ENCODE results near the gene R3HDM2. TPM values are rescaled to one million over a fixed set of nuclear protein-coding genes. Genes with fewer than 3 reads are reported as not detected.

R3HDM2 gene
- total and polyA plus RNA-seq, 2 of the 13 experiments (the other 11 are each of a cell fraction or from before 2014, with no cell fraction given) = 11.1 to 23.5 TPM

GRCh38 chr12:57229634-57230380 is 201.0 kb downstream of the R3HDM2 start, which contains the start of gene SHMT2 (continued):
- TF ChIP-seq ZNF883 (CRISPR knock-in tag; IDR thresholded peaks at IDR 0.05; ENCODE audit: not compliant biosample characterization) = no peak
- TF ChIP-seq NR2C2 (CRISPR knock-in tag; IDR thresholded peaks at IDR 0.05; ENCODE audit: borderline replicate concordance) = peak; percentile 56; the same call in 1 of the 2 replicates
- peak; percentile 37 for TF ChIP-seq RBM22 (optimal IDR thresholded peaks at IDR 0.05; ENCODE audit: low read length)
- no peak for TF ChIP-seq ZNF878 (CRISPR knock-in tag; IDR thresholded peaks at IDR 0.05)
- TF ChIP-seq ZNF589 (CRISPR knock-in tag; conservative IDR thresholded peaks at IDR 0.05) = 0 out of 2 replicates have a peak, but pooled peaks have one; percentile 69
- TF ChIP-seq ZNF75D (CRISPR knock-in tag; IDR thresholded peaks at IDR 0.05; ENCODE audit: borderline replicate concordance) = no peak
- TF ChIP-seq ZBTB46 (CRISPR knock-in tag; IDR thresholded peaks at IDR 0.05; ENCODE audit: borderline replicate concordance) = no peak
- peak; percentile 55; the same call in 1 of the 2 replicates for TF ChIP-seq IKZF5 (CRISPR knock-in tag; IDR thresholded peaks at IDR 0.05)
- TF ChIP-seq HDAC6 (IDR thresholded peaks at IDR 0.05; ENCODE audit: low read depth, low read length) = no peak
- TF ChIP-seq GPN1 (CRISPR knock-in tag; IDR thresholded peaks at IDR 0.05; ENCODE audit: borderline replicate concordance) = no peak
- TF ChIP-seq ZNF280D (CRISPR knock-in tag; IDR thresholded peaks at IDR 0.05) = 0 out of 2 replicates have a peak, but pooled peaks have one; percentile 30
- TF ChIP-seq CREBL2 (CRISPR knock-in tag; IDR thresholded peaks at IDR 0.05; ENCODE audit: borderline replicate concordance) = no peak
- TF ChIP-seq ZNF383 (CRISPR knock-in tag; IDR thresholded peaks at IDR 0.05; ENCODE audit: borderline replicate concordance) = 0 out of 2 replicates have a peak, but pooled peaks have one; percentile 60
- TF ChIP-seq ZFP36L1 (CRISPR knock-in tag; IDR thresholded peaks at IDR 0.05) = no peak
- TF ChIP-seq MAF1 (CRISPR knock-in tag; IDR thresholded peaks at IDR 0.05; ENCODE audit: borderline replicate concordance) = no peak
- no peak for TF ChIP-seq IRF2 (CRISPR knock-in tag; IDR thresholded peaks at IDR 0.05)
- no peak for TF ChIP-seq MBNL3 (CRISPR knock-in tag; conservative IDR thresholded peaks at IDR 0.05)
- TF ChIP-seq PHF21A (CRISPR knock-in tag; IDR thresholded peaks at IDR 0.05) = peak; percentile 62; the same call in 1 of the 2 replicates
- TF ChIP-seq ZNF782 (CRISPR knock-in tag; IDR thresholded peaks at IDR 0.05; ENCODE audit: borderline replicate concordance) = peak; percentile 83; the same call in 1 of the 2 replicates
- peak; percentile 74 for TF ChIP-seq UBTF (CRISPR knock-in tag; IDR thresholded peaks at IDR 0.05)
